GM12878 (cell line): ENCODE data around the gene HP1BP3. TPM values are rescaled to one million over a fixed set of nuclear protein-coding genes. Genes with fewer than 3 reads are reported as not detected.

Source experiments
- ATAC-seq: fragments of 200-7000 bp; cut with Tn5 transposase; 3 replicates; pipeline ENCODE4 v1.9.1; 2020; ENCODE audit warnings: mild to moderate bottlenecking, moderate library complexity
- BruUV-seq: library from RNA; stranded (reverse); fragments of 400-500 nt; replicated peaks from 2 replicates; lab custom pipeline; 2021; lab: Mats Ljungman, UMichigan
- CTCF ChIA-PET: fragments of 300-600 bp; sonication (Branson Sonifier 250); formaldehyde crosslinking; extraction: SDS; loops from one replicate; lab custom pipeline; 2021; ENCODE audit warnings: inconsistent platforms; lab: Yijun Ruan, JAX
- POLR2A ChIA-PET: fragments of 350-600 bp; formaldehyde crosslinking; extraction: SDS; loops from one replicate; lab custom pipeline; 2021; ENCODE audit warnings: inconsistent platforms; lab: Charles Lee
- RAD21 ChIA-PET: fragments of 300-600 bp; sonication (Branson Sonifier 250); formaldehyde crosslinking; loops from one replicate; lab custom pipeline; 2023; ENCODE audit warnings: antibody characterized with exemption; ENCODE audit not compliant: unreplicated experiment; lab: Charles Lee
- SMC1A ChIA-PET: fragments of 300-600 bp; sonication (Branson Sonifier 250); formaldehyde crosslinking; loops from one replicate; lab custom pipeline; 2023; ENCODE audit not compliant: unreplicated experiment, uncharacterized antibody; lab: Charles Lee
- DNase-seq: peaks from one replicate; pipeline ENCODE4 v3.0.0-alpha.2; 2011; ENCODE audit warnings: low read depth, low spot score
- FAIRE-seq: peaks from 3 replicates; lab custom pipeline; 2011; peaks lifted over from hg19 to GRCh38; lab: Jason Lieb, UNC
- H2AFZ ChIP-seq: 2 replicates; pipeline ENCODE4 v1.6.0; 2011; ENCODE audit warnings: low read depth, low read length, control low read depth; ENCODE audit not compliant: control insufficient read depth
- H3K27ac ChIP-seq: 2 replicates; pipeline ENCODE4 v1.5.1; 2011; ENCODE audit warnings: control low read depth; ENCODE audit not compliant: control insufficient read depth, insufficient read depth
- H3K27me3 ChIP-seq, 2 experiments: replicated peaks in 1 of 2; 2 replicates each; pipeline versions ENCODE4 v1.6.0 to v1.6.1; 2011; ENCODE audit warnings: low read length in 1 of 2; ENCODE audit not compliant: control insufficient read depth in 2 of 2, insufficient read depth in 2 of 2
- H3K36me3 ChIP-seq, 2 experiments: 2 replicates each; pipeline ENCODE4 v1.5.1; 2011; ENCODE audit warnings: low read length in 1 of 2; ENCODE audit not compliant: control insufficient read depth in 2 of 2, insufficient read depth in 2 of 2
- H3K4me1 ChIP-seq: 2 replicates; pipeline ENCODE4 v1.6.1; 2011; ENCODE audit warnings: mild to moderate bottlenecking, low read length, moderate library complexity, mixed read lengths; ENCODE audit not compliant: control insufficient read depth, insufficient read depth
- H3K4me2 ChIP-seq: 2 replicates; pipeline ENCODE4 v1.6.0; 2011; ENCODE audit warnings: control low read depth; ENCODE audit not compliant: control insufficient read depth, insufficient read depth
- H3K4me3 ChIP-seq: fragments of 200-600 bp; sonication (generic); 2 replicates; pipeline ENCODE4 v1.5.1; 2016
- H3K79me2 ChIP-seq: 2 replicates; pipeline ENCODE4 v1.6.0; 2011; ENCODE audit warnings: low read length; ENCODE audit not compliant: control insufficient read depth, insufficient read depth
- H3K9ac ChIP-seq: 2 replicates; pipeline ENCODE4 v1.8.0; 2011; ENCODE audit warnings: low read length, control low read depth, mixed read lengths; ENCODE audit not compliant: control insufficient read depth, insufficient read depth
- H3K9me3 ChIP-seq: replicated peaks from 3 replicates; pipeline ENCODE4 v1.5.1; 2011; ENCODE audit warnings: mild to moderate bottlenecking, low read length; ENCODE audit not compliant: control insufficient read depth, insufficient read depth
- H4K20me1 ChIP-seq: 2 replicates; pipeline ENCODE4 v1.6.0; 2011; ENCODE audit not compliant: control insufficient read depth, insufficient read depth
- BHLHE40 ChIP-seq, 2 experiments: fragments of 450-650 bp in 1 of 2; IDR thresholded peaks; 2 replicates each; pipeline ENCODE4 v1.6.1; 2011 to 2017; ENCODE audit warnings: low read depth in 2 of 2, borderline replicate concordance in 1 of 2, improper control_type of control experiment in 1 of 2, low read length in 1 of 2, mild to moderate bottlenecking in 1 of 2
- IRF4 ChIP-seq: IDR thresholded peaks from 2 replicates; pipeline ENCODE4 v1.6.1; 2011; ENCODE audit warnings: low read depth, low read length
- RAD21 ChIP-seq: IDR thresholded peaks from 2 replicates; pipeline ENCODE4 v1.6.1; 2011; ENCODE audit warnings: mild to moderate bottlenecking, low read depth, low read length, moderate library complexity; ENCODE audit not compliant: insufficient read depth
- ZZZ3 ChIP-seq: IDR thresholded peaks from 2 replicates; pipeline ENCODE4 v1.6.1; 2011; ENCODE audit warnings: low read depth; ENCODE audit not compliant: control insufficient read depth, insufficient read length
- WGBS: methylation state at CpG from one replicate; pipeline ENCODE4 v1.1.6; 2016; ENCODE audit warnings: low lambda C conversion rate; ENCODE audit not compliant: insufficient replicate concordance, insufficient coverage; ENCODE audit errors: missing lambda C conversion rate; 5-methylcytosine and 5-hydroxymethylcytosine counted together
- in situ Hi-C: fragments of 300-500 bp; cut with MboI; formaldehyde crosslinking; loops from 9 replicates; pipeline ENCODE4 v1.14.3; 2018; ENCODE audit warnings: mixed read lengths
- intact Hi-C: fragments of 100-400 bp; cut with micrococcal nuclease; formaldehyde crosslinking; loops from one replicate; pipeline ENCODE4 v1.14.2; 2022; ENCODE audit not compliant: unreplicated experiment
- polyA plus RNA-seq, 11 experiments: library from polyadenylated mRNA; depleted of rRNA in 4 of 11; unstranded in 6 of 11; stranded (reverse) in 5 of 11; fragments of >200 nt; fragmentation: Nextera tagmentation in 4 of 11; fragmentation: Illumina TruSeq in 1 of 11; extraction: Ambion mirVana in 4 of 11; extraction: Trizol in 1 of 11; gene quantifications; 1 replicate in 1 of 11; 2 replicates in 10 of 11; pipeline versions ENCODE4 v1.2.1 to v1.2.3, GENCODE V29; 2011 to 2016; ENCODE audit warnings: inconsistent platforms in 2 of 11, missing spikeins in 2 of 11, low read depth in 1 of 11
- total RNA-seq, 4 experiments: library from RNA; depleted of rRNA in 3 of 4; stranded (reverse); fragments of >200 nt in 3 of 4; fragmentation: Illumina TruSeq in 1 of 4; extraction: Trizol in 1 of 4; gene quantifications; 2 replicates each; pipeline versions ENCODE4 v1.2.1 to v1.2.3, GENCODE V29; 2013 to 2021
- TF ChIP-seq, protein P1 (sequence below): IDR thresholded peaks from 2 replicates; pipeline ENCODE4 v1.6.1; 2012; ENCODE audit warnings: low read depth, low read length, improper control_type of control experiment

HP1BP3 gene
- total and polyA plus RNA-seq, 10 of the 15 experiments (the other 5 are each of a cell fraction or from before 2014, with no cell fraction given), result 32.6 to 188 (median 133) TPM

DNA sequence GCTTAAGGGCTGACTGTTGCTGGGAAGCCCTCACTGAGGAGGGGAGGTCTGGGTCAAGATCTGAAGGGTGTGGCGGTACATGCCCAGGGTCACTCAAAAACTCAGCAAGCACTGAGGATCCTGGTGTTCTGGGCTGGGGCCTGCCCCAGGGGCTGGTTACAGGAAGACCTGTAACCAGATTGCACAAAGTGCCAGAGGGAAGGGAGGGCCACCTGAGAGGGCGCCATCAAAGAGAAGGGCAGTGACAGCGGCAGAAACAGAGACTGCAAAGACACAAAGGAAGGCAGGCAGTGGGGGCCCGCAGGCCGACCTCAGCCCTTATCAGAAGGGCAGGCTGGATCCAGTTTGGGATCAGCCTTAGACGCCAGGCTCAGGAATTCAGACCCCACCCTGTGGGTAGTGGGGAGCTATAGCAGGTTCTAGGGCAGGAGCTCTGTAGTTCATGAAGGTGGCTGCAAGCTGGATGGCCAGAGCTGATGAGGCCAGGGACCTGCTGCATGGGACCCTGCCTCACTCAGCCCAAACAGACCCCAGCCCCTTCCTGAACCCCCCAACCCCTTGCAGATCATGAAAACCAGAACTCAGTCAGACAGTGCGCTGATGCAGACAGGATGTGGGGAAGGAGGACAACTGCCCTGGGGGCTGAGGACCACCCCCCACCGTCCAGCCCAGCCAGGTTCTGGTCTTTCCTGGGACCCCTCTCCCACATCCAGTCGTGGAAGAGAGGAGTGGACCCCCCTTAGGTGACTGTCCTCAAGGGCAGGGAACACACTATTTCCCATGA lies 58.5 kb downstream of the HP1BP3 start:
- no TSS peak for BruUV-seq
- Histone ChIP-seq H2AFZ (no peak overlapping the region), H3K36me3 (no peaks in the 10 kb centered on the region), H3K27ac (no peak overlapping the region), H3K27me3 (peaks cover 8 to 9% of the 10 kb centered on the region in 2 experiments; a peak in 3 of 4 replicates), H3K4me3 (no peak overlapping the region), H3K4me1 (peaks cover 10% of the 10 kb centered on the region), H3K79me2 (no peaks in the 10 kb centered on the region), H3K4me2 (no peak overlapping the region)
- no peak for DNase-seq
- CTCF ChIA-PET, result interaction anchor here (2.1 kb wide), 1 partner anchor 32 kb away, joined by 8 read pairs; no protein-coding TSS in a partner anchor
- SMC1A ChIA-PET, result no interaction called here
- POLR2A ChIA-PET, result no interaction called here
- intact Hi-C loops (no loop called here), in situ Hi-C loops (no loop called here)
- no peak for ATAC-seq
- TF ChIP-seq, protein P1, sequence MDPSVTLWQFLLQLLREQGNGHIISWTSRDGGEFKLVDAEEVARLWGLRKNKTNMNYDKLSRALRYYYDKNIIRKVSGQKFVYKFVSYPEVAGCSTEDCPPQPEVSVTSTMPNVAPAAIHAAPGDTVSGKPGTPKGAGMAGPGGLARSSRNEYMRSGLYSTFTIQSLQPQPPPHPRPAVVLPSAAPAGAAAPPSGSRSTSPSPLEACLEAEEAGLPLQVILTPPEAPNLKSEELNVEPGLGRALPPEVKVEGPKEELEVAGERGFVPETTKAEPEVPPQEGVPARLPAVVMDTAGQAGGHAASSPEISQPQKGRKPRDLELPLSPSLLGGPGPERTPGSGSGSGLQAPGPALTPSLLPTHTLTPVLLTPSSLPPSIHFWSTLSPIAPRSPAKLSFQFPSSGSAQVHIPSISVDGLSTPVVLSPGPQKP, result no peak
- no peak for TF ChIP-seq IRF4
- no peak for TF ChIP-seq ZZZ3
- no peak for TF ChIP-seq BHLHE40 (IDR thresholded peaks at IDR 0.05; ENCODE audit: borderline replicate concordance in 1 of 2, low read depth in 2 of 2, low read length in 1 of 2)
- TF ChIP-seq RAD21, result no peak
- TF ChIP-seq, all 136 proteins: peak for 0
- H3K9ac ChIP-seq, result no peak overlapping the region
- no peaks in the 10 kb centered on the region for H3K9me3 ChIP-seq
- FAIRE-seq, result no peak
- RAD21 ChIA-PET, result no interaction called here
- H4K20me1 ChIP-seq, result 0 out of 2 replicates have a peak, but pooled peaks cover 2% of the 10 kb centered on the region
- 66% methylated on average over 8 of the region's 9 CpGs for WGBS
